ENCODE results near the gene MYLK4. TPM values are rescaled to one million over a fixed set of nuclear protein-coding genes. Genes with fewer than 3 reads are reported as not detected.

MYLK4 gene
- total RNA-seq, 1 experiment from 2014 or later = 0.85 TPM

GRCh38 chr6:2684103-2684749, 66.5 kb downstream of the MYLK4 start:
- POLR2A ChIA-PET = no interaction called here
- ATAC-seq (peak; percentile 38; the same call in 1 of the 2 replicates), DNase-seq (ENCODE audit: low read depth, low spot score) (peak; percentile 24)
- Histone ChIP-seq H3K4me3 (ENCODE audit: low read depth in 2 of 2, low read length in 2 of 2) (peak overlapping the region in 1 of 2 experiments; percentile 27; a peak in 1 of 4 replicates), H3K4me1 (ENCODE audit: control insufficient read depth, insufficient read depth, low read length) (no peaks in the 10 kb centered on the region), H3K36me3 (ENCODE audit: control insufficient read depth, insufficient read depth, low read length) (no peaks in the 10 kb centered on the region), H3K27ac (ENCODE audit: low read length) (peak overlapping the region; percentile 12; the same call in 1 of the 2 replicates), H3K9me3 (ENCODE audit: control insufficient read depth, insufficient read depth, low read depth, low read length) (no peaks in the 10 kb centered on the region), H3K27me3 (ENCODE audit: control insufficient read depth, insufficient read depth, low read length) (no peaks in the 10 kb centered on the region)
- intact Hi-C loops (cut with micrococcal nuclease; ENCODE audit: unreplicated experiment) = no loop called here
- TF ChIP-seq POLR2AphosphoS5 (IDR thresholded peaks at IDR 0.05; ENCODE audit: low read depth, low read length) = no peak
- TF ChIP-seq, protein P1, sequence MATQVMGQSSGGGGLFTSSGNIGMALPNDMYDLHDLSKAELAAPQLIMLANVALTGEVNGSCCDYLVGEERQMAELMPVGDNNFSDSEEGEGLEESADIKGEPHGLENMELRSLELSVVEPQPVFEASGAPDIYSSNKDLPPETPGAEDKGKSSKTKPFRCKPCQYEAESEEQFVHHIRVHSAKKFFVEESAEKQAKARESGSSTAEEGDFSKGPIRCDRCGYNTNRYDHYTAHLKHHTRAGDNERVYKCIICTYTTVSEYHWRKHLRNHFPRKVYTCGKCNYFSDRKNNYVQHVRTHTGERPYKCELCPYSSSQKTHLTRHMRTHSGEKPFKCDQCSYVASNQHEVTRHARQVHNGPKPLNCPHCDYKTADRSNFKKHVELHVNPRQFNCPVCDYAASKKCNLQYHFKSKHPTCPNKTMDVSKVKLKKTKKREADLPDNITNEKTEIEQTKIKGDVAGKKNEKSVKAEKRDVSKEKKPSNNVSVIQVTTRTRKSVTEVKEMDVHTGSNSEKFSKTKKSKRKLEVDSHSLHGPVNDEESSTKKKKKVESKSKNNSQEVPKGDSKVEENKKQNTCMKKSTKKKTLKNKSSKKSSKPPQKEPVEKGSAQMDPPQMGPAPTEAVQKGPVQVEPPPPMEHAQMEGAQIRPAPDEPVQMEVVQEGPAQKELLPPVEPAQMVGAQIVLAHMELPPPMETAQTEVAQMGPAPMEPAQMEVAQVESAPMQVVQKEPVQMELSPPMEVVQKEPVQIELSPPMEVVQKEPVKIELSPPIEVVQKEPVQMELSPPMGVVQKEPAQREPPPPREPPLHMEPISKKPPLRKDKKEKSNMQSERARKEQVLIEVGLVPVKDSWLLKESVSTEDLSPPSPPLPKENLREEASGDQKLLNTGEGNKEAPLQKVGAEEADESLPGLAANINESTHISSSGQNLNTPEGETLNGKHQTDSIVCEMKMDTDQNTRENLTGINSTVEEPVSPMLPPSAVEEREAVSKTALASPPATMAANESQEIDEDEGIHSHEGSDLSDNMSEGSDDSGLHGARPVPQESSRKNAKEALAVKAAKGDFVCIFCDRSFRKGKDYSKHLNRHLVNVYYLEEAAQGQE (IDR thresholded peaks at IDR 0.05; ENCODE audit: insufficient read depth in 1 of 2, low read depth in 2 of 2, low read length in 1 of 2) = no peak
- TF ChIP-seq, protein P2, sequence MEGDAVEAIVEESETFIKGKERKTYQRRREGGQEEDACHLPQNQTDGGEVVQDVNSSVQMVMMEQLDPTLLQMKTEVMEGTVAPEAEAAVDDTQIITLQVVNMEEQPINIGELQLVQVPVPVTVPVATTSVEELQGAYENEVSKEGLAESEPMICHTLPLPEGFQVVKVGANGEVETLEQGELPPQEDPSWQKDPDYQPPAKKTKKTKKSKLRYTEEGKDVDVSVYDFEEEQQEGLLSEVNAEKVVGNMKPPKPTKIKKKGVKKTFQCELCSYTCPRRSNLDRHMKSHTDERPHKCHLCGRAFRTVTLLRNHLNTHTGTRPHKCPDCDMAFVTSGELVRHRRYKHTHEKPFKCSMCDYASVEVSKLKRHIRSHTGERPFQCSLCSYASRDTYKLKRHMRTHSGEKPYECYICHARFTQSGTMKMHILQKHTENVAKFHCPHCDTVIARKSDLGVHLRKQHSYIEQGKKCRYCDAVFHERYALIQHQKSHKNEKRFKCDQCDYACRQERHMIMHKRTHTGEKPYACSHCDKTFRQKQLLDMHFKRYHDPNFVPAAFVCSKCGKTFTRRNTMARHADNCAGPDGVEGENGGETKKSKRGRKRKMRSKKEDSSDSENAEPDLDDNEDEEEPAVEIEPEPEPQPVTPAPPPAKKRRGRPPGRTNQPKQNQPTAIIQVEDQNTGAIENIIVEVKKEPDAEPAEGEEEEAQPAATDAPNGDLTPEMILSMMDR (IDR thresholded peaks at IDR 0.05) = no peak
- no peak for TF ChIP-seq SIN3A (IDR thresholded peaks at IDR 0.05; ENCODE audit: borderline replicate concordance, insufficient read depth, low read depth, low read length)
- no peak for TF ChIP-seq TCF7L2 (IDR thresholded peaks at IDR 0.05; ENCODE audit: low read depth, low read length)
- CTCF ChIA-PET = no interaction called here
- no TSS peak for BruUV-seq (replicated peaks)
- in situ Hi-C loops (cut with HindIII; ENCODE audit: low pct_unique_long_range_greater_than_20kb, low sequenced_read_pairs) = no loop called here

DNA sequence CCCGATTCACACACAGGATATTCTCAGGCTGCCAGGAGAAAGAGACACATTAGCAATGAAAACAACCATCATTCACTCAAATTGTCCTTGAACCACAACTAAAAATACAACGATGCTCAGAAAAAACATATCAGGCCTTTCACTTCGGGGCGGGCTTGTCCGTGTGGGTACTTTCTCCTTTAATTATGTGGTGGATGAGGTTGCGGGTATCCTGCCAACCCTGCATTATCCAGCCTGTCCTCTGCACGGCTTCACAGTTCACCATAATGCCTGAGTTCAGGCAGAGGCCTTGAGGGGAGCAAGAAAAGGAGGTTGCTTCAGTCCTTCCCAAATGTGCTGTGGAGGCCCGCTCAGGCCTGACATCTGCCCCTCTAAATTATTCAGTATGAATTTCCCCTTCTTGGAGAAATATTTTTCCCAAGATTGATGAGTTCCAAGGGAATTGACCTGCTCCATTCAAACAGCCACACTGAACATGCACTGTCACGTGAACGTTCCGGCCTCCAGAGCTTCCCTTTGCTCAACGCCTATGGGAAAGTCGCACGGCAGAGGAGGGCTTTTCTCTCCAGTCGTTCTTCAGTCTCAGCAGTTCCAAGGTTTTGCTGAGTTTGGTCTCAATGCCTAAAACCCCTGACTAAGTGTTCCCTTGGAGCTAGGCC, 70.3 kb downstream of the MYLK4 start:
- BruUV-seq (replicated peaks) = no TSS peak
- H3K27ac ChIP-seq (ENCODE audit: low read length) = no peak overlapping the region
- no peak for DNase-seq (ENCODE audit: low read depth, low spot score)
- no peaks in the 10 kb centered on the region for H3K9me3 ChIP-seq (ENCODE audit: control insufficient read depth, insufficient read depth, low read depth, low read length)
- H3K4me3 ChIP-seq (ENCODE audit: low read depth in 2 of 2, low read length in 2 of 2) = no peak overlapping the region
- intact Hi-C loops (cut with micrococcal nuclease; ENCODE audit: unreplicated experiment) (no loop called here), in situ Hi-C loops (cut with HindIII; ENCODE audit: low pct_unique_long_range_greater_than_20kb, low sequenced_read_pairs) (no loop called here)
- H3K4me1 ChIP-seq (ENCODE audit: control insufficient read depth, insufficient read depth, low read length) = no peaks in the 10 kb centered on the region
- TF ChIP-seq, protein P1 (IDR thresholded peaks at IDR 0.05; ENCODE audit: insufficient read depth in 1 of 2, low read depth in 2 of 2, low read length in 1 of 2) = no peak
- no peaks in the 10 kb centered on the region for H3K27me3 ChIP-seq (ENCODE audit: control insufficient read depth, insufficient read depth, low read length)
- ChIA-PET CTCF (no interaction called here), POLR2A (no interaction called here)
- no peak for ATAC-seq
- H3K36me3 ChIP-seq (ENCODE audit: control insufficient read depth, insufficient read depth, low read length) = no peaks in the 10 kb centered on the region

All from Panc1 (cell line).